A673 (cell line): ENCODE results near the gene ZACN.

Experiments
- EZH2 ChIP-seq: fragments of 200-600 bp; sonication (generic); IDR thresholded peaks from 2 replicates; pipeline ENCODE4 v1.6.1; 2017; ENCODE audit warnings: borderline replicate concordance, low read depth, mild to moderate bottlenecking, mixed read lengths, antibody characterized with exemption, low read length; ENCODE audit not compliant: poor library complexity, severe bottlenecking
- TF ChIP-seq, protein P1 (sequence below): fragments of 300-800, 200-600 bp; sonication (generic); conservative IDR thresholded peaks from 2 replicates; pipeline ENCODE4 v1.5.1; 2017; ENCODE audit warnings: low read depth, mild to moderate bottlenecking, antibody characterized with exemption, low read length, moderate library complexity, mixed read lengths

- TF ChIP-seq, protein P1, sequence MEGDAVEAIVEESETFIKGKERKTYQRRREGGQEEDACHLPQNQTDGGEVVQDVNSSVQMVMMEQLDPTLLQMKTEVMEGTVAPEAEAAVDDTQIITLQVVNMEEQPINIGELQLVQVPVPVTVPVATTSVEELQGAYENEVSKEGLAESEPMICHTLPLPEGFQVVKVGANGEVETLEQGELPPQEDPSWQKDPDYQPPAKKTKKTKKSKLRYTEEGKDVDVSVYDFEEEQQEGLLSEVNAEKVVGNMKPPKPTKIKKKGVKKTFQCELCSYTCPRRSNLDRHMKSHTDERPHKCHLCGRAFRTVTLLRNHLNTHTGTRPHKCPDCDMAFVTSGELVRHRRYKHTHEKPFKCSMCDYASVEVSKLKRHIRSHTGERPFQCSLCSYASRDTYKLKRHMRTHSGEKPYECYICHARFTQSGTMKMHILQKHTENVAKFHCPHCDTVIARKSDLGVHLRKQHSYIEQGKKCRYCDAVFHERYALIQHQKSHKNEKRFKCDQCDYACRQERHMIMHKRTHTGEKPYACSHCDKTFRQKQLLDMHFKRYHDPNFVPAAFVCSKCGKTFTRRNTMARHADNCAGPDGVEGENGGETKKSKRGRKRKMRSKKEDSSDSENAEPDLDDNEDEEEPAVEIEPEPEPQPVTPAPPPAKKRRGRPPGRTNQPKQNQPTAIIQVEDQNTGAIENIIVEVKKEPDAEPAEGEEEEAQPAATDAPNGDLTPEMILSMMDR: no peak
- TF ChIP-seq EZH2: no peak
These were observed 27.4 kb upstream of the ZACN start for GRCh38 chr17:76051561-76051960.
